HPDE6-E6E7 (cell line): ENCODE data around the gene GSC2.

ENCODE experiments used
- DNase-seq: peaks from one replicate; pipeline ENCODE4 v3.0.0; 2011; ENCODE audit warnings: missing footprints; ENCODE audit errors: extremely low spot score

GSC2 gene, protein sequence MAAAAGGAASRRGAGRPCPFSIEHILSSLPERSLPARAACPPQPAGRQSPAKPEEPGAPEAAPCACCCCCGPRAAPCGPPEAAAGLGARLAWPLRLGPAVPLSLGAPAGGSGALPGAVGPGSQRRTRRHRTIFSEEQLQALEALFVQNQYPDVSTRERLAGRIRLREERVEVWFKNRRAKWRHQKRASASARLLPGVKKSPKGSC

DNA sequence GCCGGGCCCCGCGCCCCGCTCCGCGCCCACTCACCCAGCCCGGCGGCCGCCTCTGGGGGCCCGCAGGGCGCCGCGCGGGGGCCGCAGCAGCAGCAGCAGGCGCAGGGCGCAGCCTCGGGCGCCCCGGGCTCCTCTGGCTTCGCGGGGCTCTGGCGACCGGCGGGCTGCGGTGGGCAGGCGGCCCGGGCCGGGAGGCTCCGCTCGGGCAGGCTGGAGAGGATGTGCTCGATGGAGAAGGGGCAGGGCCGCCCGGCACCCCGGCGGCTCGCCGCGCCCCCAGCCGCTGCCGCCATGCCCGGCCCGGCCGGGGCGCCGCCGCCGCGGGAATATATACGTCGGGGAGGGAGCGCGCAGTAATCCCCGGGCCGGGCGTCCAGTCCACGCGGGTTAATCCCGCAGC, at the start of gene GSC2:
TSS of gene GSC2 (minus strand) at position 302 of the 400 bp plus-strand sequence. CDS start at position 293, 9 bp downstream.
- DNase-seq: no peak

DNA sequence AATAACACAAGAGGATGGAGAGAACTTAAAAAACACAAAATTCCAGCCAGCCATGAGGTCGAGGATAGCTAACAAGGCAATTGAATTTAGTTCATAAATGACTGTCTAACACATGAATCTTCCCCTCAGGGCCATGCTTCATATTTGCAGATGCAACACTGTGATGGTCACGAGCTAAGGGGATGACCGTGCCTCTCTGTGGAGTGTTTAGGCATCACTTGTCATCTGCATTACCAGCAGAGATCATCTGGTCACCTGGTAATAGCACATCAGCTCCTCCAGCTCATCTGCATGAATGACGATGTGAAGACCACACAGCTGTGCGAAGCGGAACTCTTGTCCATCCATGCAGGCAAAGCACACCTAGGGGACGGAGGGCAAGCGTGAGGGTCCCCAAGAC, 49.4 kb upstream of the GSC2 start:
- DNase-seq: no peak

DNA sequence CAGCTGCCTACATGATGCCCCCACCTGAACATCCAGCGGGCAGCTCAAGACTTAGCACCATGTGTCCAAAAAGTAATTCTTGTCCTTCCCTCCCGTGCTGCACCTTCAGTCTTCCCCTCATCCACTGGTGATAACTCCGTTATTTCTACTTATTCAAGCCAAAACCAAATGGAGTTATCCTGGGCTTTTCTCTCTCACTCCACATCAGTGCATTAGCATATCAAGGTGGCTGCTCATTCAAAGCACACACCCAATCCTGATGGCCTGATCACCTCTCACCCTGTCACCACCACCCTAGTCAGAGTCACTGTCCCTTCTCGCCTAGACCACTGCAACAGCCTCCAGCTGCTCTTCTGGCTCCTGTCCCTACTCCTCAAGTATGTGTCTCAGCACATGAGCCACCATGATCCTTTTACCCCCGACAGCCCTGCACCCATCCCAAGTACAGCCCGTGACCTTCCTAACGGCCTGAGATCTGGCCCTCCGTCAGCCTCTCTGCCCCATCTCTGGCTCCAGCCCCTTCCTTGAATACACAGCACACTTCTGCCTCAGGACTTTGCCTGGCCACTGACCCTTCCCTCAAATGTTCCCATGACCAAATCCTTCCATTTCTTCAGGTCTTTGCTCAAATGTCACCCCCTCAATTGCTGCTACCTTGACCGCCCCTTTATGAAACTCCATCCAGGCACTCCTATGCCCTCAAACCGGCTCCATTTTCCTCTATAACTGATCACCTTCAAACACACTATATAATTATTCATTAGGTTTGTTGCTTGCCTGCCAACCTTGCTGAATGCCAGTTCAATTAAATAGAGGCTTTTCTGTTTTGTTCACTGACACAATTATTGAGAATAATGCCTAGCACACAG, 48.1 kb upstream of the GSC2 start:
- no peak for DNase-seq

DNA sequence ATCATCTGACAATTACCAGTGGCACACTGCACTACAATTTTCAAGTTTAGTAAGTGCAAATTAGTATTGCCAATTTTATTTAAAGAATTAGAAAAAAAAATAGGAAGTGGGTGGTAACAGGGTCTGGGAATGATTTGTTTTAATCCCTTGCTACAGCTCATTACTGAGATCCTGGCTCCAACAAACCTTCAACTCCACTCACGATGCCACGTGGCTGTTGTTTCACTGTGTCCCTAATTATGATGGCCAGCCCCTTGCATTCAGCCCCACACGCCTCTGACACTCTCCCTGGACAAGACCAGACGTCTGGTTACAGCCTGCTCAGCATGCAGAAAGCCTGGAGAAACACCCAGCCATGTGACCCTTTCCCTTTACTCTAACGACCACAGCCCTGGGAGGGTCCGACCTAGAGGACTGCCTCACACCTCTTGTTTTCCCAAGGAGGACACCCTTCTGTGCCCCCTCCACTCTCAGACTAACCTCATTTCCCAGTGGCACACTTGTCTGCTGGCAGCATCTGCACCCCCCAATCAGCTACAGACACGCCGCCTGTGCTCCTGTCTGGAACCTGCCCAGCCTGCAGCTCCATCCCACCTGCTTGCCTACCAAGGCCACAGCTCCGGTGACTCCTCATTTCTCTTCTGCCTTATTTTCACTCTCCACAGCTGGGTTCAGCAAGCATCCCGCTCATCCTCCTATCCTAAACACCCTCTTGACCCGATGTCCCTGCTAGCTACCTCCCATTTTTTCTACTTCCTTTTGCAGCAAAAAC, 46.9 kb upstream of the GSC2 start:
- no peak for DNase-seq

DNA sequence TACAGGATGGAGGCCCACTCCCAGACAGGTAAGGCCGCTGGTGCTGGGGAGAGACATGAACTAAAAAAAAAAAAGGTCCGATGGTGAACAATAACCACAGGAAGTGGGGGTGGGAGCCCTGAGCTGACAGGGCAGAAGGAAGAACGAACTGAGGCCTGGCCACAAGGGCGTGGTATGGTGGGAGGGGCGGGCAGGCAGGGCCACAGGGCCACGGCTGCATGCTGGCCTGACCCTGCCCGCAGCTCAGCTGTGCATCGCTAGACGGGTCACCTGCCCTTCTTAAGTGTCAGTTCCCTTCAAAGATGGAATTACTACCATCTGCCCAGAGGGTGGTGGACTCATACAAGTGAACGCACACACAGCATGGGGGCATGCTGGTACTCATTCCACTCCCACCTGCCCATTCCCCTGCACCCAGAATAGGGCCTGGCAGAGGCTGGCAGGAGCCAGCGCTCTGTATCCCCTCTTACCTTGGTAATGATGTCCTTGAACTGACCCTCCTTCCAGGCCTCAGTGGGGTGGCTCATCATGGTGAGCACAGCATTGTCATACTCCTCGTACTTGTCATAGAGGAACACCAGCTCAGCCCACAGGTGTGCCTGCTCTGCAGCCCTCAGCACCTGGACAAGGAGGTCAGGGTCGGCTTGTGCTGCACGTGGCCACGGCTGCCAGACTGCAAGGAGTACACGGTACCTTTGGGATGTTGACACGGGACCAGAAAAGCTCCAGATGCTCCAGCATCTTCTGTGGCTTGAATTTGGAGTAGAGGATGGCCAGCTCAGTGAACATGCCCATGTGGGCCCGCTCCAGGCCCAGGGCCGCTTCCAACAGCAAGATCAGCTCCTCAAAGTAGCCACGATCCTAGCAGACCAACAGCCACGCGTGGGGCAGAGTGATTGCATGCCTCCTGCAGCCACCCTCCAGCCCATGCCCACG, 46.0 kb upstream of the GSC2 start:
- no peak for DNase-seq

DNA sequence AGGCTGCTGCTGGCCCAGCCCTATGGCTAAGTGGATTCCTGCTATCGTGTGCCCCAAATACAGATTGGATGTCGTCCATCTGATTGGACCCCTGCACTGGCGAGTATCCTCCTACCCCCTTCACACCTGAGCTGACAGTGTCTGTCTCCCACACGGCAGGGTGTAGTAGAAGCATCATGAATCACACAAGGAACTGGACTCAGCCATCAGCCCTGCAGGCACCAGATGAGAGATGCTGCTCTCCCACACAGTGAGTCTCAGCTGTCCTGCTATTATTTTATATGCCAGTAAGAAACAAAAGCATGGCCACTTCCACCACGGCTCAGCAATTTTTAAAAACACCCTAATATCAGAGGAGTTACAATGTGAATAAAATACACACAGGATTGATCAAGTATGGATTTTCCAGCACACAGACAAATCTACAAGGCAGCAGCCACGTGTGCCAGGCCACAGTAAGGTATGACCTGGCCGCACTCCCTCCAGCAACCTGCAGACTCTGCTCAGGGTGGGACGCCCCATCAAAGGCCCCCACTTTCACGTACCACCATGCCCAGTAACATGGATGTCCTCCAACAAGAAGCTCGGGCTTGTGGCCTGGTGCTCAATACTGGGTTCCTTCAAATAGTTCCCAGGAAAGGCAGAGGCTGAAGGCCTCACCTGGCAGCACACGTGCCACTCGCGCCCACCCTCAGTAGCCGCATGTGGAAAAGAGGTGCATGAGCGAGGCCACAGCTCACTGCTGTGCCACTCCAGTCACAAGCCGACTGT, 44.9 kb upstream of the GSC2 start:
- no peak for DNase-seq

DNA sequence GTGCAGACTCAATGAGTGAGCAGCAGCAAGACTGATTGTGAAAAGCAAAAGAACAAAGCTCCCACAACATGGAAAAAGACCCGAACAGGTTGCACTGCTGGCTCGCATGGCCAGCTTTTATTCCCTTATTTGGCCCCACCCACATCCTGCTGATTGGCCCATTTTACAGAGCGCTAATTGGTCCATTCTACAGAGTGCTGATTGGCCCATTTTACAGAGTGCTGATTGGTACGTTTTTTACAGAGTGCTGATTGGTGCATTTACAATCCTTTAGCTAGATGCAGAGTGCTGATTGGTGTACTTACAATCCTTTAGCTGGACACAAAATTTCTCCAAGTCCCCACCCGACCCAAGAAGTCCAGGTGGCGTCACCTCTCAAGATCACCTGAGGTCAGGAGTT, 43.8 kb upstream of the GSC2 start:
- DNase-seq: no peak

DNA sequence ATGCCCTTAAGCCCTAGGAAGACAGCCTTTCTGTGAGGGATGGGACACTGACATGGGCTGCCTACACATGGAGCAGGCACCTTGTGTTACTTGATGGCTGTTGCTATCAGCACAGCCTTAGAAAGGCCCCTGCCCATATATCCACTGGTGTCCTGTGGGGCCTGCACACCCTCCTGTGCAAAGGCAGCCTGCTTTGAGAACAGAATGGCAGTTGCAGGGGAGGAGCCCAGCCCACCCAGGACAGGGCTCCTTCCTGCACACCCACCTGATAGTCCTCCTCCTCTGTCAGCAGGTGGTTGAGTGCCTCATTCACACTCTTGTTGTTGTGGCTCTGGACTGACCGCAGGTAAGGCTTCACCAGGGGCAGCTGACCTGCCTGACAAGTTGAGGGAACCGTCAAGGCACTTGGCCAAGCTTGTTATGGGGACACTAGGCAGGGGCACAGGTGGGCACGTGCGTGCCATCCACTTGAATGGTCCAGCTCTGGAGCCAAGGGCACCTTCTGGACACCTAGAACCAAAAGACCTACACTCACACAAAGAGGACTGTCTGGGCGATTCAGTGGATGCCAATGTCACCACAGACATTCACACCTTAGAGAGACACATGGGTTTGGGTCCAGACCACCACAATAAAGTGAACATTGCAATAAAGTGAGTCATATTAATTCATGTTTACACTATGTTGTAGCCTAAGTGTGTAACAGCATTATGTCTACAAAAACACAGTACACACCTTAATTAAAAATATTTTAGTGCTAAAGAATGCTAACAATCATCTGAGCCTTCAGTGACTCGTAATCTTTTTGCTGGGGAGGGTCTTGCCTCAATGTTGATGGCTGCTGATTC, 37.8 kb upstream of the GSC2 start:
- DNase-seq: no peak

DNA sequence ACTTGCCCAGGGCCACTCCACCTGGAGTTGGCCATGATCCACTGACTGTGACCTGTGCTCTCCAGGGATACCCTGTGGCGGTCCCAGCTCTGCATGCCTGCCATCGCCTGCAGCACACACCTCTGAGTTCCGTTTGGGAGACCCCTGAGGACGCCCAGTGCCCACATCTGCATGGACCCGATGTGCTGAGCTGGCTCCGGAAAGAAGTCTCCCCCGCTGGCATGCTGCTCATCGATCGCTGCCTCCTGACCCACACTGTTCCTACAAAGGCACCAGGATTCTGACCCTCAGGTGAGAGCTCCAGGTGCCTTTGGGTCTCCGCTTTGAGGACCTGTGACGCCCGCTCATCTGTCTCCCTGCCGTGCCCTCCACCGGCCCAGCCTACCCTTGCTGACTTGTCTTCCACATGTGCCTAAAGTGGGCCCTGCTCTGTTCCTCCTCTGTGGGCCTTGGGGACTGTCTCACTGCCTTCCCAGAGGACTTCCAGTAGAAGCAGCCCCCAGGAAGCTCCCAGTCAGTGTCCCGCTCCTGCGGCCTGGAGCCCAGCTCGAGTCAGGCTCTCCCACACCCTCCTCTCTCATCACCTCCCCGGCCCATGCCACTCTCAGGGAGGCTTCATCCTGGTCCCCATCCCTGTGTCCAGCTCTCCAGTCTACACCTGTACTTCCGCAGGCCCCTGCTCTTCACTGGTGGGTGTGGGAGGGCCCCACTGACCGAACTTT, 34.3 kb upstream of the GSC2 start:
- DNase-seq: no peak

DNA sequence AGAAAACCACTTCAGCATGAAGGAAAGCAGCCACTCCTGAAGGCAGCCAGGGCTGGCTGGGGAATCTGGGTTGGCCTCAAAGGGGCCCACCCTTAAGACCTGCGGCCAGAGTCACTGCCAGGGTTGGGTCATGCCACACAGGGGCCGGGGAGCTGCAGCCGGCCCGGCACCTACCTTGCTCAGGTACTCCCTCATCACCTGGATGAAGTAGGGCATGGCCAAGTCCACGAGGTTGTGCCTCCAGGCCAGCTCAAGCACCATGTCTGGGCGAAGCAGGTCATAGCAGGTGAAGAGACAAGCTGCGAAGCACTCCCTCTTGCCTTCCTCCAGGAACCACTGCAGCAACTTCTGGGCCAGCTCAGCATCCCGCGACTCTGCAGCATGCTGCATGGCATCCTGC, 33.1 kb upstream of the GSC2 start:
- DNase-seq: no peak

DNA sequence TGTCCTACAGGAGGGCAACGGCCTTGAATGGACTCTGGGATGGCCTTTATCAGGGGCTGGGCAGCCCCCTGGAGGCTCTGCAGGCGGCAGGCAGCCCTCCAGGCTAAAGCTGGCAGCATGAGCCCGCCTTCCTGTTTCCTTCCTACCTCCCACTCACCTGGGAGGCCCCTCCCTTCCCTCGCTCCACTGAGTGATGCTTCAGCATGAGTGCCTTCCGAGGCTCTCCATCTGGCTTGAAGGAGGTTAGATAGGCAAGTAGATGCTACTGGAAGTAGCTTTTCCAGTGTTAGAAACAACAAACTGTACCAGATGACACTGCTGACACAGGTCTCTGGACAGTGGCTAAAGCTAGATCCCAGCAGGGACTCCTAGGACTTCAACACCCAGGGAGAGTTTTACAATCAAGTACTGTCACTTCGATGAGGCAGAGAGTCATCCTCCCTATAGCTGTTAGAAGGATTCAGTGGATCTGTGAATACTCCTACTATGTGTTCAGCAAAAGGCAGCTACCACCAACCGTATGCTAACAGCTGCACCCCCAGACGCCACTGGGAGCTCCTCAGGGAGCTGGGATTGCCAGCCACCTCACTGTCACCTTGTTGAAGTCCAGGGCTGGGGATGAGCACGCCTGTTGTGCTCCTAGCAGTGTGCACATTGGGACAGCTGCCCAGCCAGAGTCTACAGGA, 32.5 kb upstream of the GSC2 start:
- no peak for DNase-seq

DNA sequence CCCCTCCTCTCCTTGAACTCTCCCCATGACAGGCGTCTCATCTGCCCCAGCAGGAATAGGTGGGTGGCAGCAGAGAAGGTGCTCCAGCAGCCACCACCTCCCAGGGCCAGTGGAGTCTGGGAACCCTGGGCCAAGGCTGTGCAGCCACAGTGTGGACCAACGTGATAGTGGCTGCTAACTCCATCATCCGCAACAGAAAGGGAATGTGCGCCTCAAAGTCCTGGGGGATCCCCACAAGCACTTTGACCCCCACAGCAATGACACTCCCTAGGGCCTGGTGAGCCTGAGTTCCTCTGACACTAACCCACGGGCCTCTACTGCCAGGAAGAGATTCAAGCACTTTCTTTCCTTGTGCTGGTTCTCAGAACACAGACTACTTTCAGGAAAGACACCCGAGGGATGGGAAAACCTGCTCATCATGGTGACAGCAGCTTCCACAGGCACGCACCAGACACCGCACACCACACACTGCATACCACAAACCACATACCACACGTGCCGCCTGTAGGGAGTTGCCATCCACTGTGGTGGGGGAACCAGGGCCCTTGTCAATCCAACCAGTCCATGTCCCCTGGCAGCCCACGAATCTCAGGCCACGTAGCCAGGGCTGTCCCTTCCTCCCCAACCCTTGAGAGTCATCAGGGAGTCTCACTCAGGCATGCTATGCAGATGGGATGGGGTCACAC, 31.8 kb upstream of the GSC2 start:
- DNase-seq: no peak

DNA sequence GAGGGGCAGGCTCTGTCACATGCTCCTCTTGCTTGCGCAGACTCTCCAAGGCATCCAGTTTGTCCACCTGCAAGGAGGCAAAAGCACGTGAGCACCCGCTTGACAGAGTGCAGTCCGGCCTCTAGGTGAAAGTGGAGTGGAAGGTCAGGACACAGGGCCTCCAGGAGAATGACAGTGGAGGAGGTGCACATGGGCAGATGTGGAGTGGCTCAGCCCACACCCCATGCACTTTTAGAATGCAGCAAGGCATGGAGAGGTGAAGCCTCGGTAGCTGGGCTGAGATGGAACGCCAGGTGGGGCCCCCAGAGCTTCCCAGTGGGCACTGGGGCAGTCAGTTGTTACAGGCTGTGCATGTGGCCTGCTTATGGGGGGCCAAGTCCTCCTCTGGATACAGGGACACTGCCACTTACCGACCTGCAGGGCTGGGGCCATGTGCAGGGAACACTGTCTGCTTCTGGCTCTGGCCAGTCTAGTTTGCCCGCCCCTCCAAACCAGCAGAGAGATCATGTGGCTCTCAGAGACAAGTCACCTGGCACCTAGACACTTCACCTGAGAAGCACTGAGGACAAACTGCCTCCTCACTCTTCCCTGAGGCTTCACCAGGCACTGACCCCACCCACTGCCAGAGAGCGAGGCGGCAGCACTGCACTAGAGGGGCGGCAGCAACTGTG, 30.8 kb upstream of the GSC2 start:
- DNase-seq: no peak

DNA sequence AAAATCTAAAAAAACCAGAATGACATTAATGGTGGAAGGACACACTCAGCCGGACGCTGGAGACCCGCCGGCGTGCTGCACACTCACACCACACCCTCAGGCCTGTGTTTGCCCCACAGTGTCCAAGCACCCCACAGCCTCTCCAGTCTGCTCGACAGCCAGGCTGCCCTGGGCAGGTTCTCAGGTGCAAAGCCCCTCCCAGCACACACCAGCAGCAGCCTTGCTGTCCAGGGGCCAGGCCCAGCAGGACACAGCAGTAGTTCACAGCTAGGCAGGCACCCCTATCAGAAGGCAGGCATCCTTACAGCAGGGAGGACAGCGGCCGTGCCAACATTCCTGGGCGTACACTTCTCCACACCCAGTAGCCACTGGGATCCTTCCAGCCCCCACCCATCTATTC, 30.1 kb upstream of the GSC2 start:
- no peak for DNase-seq

DNA sequence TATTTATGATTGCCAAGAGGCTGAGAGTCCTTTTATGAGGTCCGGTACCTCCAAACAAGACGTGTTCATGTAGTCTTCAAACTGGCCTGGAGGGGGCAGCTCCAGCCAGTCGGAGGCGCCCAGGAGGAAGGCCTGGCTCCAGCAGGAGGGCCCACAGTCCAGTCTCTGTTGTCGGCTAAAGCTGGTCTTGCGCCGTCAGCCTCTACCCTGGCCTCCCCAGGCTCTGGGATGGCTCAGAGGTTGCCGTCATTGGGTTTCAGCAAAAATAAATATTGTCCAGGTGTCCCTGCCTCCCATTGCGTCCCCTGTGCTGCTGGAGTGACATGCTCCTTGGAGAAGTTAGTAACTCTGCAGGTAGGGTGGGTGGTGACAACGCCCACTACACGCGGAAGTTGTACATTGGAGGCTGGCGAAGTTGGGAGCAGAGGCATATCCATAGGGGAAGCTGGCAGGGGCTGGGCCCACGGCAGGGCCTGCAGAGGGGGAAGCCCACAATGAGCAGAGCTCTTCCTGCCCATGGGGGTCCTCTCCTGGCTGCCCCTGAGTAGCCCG, 29.5 kb upstream of the GSC2 start:
- peak; percentile 70 for DNase-seq

DNA sequence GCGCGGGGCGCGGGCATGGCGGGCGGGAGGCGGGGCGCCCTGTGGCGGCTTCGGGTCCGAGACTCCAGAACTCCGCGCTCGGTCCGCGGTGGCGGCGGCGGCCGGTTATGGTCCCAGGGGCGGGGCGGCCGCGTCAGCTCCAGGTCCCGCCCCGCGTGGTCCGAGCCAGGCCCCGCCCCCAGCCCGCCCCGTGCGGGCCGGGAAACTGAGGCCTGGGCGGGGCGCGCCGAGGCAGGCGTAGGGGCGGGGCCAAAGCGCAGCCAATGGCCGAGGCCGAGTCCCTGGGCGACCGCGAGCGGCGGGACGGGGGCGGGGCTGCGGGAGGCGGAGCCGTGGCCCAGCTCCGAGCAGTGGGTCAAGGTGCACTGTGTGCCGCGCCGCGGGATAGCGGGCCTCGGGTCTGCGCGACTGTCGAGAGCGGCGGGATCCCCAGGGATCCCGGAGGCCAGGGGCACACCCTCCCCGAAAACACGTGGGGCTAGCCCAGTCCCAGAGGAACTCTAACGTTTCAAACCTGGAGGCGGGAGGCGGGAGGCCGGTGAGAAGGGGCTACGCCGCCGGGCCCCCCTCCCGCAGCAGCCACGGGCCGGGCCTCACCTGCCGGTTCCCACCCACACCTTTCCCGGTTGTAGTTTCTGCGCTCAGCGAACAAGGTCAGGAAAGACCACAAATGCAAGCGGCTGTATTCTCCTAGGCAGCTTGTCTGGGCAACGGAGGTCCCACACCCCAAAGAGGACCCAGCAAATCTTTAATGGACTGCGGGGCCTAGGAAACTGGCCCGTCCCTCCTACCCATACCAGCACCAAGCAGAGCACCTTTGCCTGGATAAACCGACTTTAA, 28.8 kb upstream of the GSC2 start, which contains the start of gene SLC25A1:
TSS of gene SLC25A1 (minus strand) at position 80 of the 840 bp plus-strand sequence. CDS start at position 17, 63 bp downstream.
- peak; percentile 76 for DNase-seq
